ENCODE results near the gene PTMA.

PTMA gene

DNA sequence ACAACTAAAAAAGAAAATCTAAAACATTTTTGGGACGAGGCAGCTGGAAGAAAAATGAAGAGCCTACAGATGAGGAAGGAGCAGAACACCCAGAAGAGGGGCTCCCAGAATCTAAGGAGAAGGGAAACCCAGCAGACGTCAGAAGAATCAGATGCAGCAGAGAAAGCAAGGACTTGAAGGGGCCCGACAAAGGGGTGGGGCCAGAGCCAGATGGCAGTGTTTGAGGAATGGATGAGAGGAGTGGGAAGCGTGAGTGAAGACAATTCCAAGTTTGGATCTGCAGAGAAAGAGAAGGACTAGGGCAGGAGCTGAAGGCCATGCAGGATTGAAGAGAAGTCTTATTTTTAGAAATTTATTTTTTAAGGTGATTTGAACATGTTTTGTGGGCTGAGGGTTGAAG, 19.3 kb downstream of the PTMA start:
- H4K20me1 ChIP-seq (ENCODE audit: control insufficient read depth, insufficient read depth, low read depth, low read length), result no peaks in the 10 kb centered on the region
- no peak overlapping the region for H3K4me3 ChIP-seq (ENCODE audit: low read length)
- H3K27ac ChIP-seq (ENCODE audit: low read depth, low read length), result no peak overlapping the region
- no peak for TF ChIP-seq EZH2phosphoT487 (IDR thresholded peaks at IDR 0.05; ENCODE audit: borderline replicate concordance, low read length)
- TF ChIP-seq, protein P1, sequence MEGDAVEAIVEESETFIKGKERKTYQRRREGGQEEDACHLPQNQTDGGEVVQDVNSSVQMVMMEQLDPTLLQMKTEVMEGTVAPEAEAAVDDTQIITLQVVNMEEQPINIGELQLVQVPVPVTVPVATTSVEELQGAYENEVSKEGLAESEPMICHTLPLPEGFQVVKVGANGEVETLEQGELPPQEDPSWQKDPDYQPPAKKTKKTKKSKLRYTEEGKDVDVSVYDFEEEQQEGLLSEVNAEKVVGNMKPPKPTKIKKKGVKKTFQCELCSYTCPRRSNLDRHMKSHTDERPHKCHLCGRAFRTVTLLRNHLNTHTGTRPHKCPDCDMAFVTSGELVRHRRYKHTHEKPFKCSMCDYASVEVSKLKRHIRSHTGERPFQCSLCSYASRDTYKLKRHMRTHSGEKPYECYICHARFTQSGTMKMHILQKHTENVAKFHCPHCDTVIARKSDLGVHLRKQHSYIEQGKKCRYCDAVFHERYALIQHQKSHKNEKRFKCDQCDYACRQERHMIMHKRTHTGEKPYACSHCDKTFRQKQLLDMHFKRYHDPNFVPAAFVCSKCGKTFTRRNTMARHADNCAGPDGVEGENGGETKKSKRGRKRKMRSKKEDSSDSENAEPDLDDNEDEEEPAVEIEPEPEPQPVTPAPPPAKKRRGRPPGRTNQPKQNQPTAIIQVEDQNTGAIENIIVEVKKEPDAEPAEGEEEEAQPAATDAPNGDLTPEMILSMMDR (IDR thresholded peaks at IDR 0.05; ENCODE audit: low read depth, low read length, poor library complexity, severe bottlenecking), result no peak
- no peaks in the 10 kb centered on the region for H3K9me2 ChIP-seq (replicated peaks; ENCODE audit: control insufficient read depth, low read length)
- no peak overlapping the region for H3K4me2 ChIP-seq (ENCODE audit: low read length)
- H3F3A ChIP-seq (ENCODE audit: control insufficient read depth, insufficient read depth), result no peaks in the 10 kb centered on the region
- H3K27me3 ChIP-seq (ENCODE audit: control insufficient read depth, low read length), result no peaks in the 10 kb centered on the region
- no peaks in the 10 kb centered on the region for H3K36me3 ChIP-seq (ENCODE audit: control insufficient read depth, low read length)
- H3K79me2 ChIP-seq (ENCODE audit: control insufficient read depth, low read length), result no peaks in the 10 kb centered on the region
- H3K4me1 ChIP-seq (ENCODE audit: control insufficient read depth, low read length), result 0 out of 2 replicates have a peak, but pooled peaks cover 2% of the 10 kb centered on the region
- no peaks in the 10 kb centered on the region for H3K9me3 ChIP-seq (ENCODE audit: control insufficient read depth, insufficient read depth, low read length)

DNA sequence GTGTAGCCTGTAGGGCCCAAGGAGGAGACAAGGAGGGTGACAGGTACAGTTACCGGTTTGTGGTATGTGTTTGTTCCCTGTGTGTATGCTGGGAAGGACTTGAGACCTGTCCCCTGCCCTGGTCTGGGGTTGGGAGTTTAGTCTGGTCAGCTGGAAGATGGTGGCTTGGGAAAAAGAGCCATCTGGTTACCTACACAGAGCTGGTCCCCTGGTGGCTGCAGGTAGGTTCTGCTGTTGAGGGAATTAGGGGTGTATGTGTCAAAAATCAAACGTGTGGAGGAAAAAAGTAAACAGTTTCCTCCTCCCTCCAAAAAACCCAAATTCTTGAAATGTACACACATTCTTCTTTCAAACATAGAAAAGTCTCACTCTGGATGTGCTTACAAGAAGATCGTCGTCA, 24.3 kb downstream of the PTMA start:
- Histone ChIP-seq H3F3A (ENCODE audit: control insufficient read depth, insufficient read depth) (no peaks in the 10 kb centered on the region), H3K4me3 (ENCODE audit: low read length) (no peak overlapping the region), H3K9me2 (replicated peaks; ENCODE audit: control insufficient read depth, low read length) (no peaks in the 10 kb centered on the region), H3K27me3 (ENCODE audit: control insufficient read depth, low read length) (no peaks in the 10 kb centered on the region), H3K27ac (ENCODE audit: low read depth, low read length) (no peak overlapping the region), H4K20me1 (ENCODE audit: control insufficient read depth, insufficient read depth, low read depth, low read length) (no peaks in the 10 kb centered on the region), H3K9me3 (ENCODE audit: control insufficient read depth, insufficient read depth, low read length) (no peaks in the 10 kb centered on the region), H3K4me1 (ENCODE audit: control insufficient read depth, low read length) (no peaks in the 10 kb centered on the region), H3K4me2 (ENCODE audit: low read length) (no peak overlapping the region), H3K79me2 (ENCODE audit: control insufficient read depth, low read length) (no peaks in the 10 kb centered on the region), H3K36me3 (ENCODE audit: control insufficient read depth, low read length) (peaks cover 6% of the 10 kb centered on the region; the same call in 1 of the 2 replicates)
- TF ChIP-seq EZH2phosphoT487 (IDR thresholded peaks at IDR 0.05; ENCODE audit: borderline replicate concordance, low read length), result no peak
- TF ChIP-seq, protein P1 (IDR thresholded peaks at IDR 0.05; ENCODE audit: low read depth, low read length, poor library complexity, severe bottlenecking), result no peak

DNA sequence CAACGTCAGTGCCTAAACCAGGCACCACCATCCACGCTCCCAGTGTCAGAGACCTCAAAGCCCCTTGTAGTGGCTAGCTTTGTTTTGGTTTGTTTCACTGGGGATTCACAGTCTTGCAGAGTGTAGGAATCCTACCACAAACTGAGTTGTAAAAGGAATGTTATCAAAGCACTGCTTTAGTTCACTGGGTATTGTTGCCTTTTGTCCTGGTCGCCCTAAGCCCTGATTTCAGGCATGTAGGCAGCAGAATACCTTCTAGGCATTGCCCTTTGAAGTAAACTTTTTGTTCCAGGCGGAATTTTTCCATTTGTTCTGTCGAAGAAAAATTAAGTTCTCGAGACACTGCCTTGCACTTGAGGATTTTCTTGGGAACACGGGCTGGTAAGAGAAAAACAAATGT, 29.4 kb downstream of the PTMA start:
- no peaks in the 10 kb centered on the region for H3K79me2 ChIP-seq (ENCODE audit: control insufficient read depth, low read length)
- no peaks in the 10 kb centered on the region for H3K9me2 ChIP-seq (replicated peaks; ENCODE audit: control insufficient read depth, low read length)
- no peaks in the 10 kb centered on the region for H3K4me1 ChIP-seq (ENCODE audit: control insufficient read depth, low read length)
- no peak overlapping the region for H3K4me3 ChIP-seq (ENCODE audit: low read length)
- no peak overlapping the region for H3K4me2 ChIP-seq (ENCODE audit: low read length)
- H3K9me3 ChIP-seq (ENCODE audit: control insufficient read depth, insufficient read depth, low read length), result no peaks in the 10 kb centered on the region
- H3K36me3 ChIP-seq (ENCODE audit: control insufficient read depth, low read length), result peaks cover 11% of the 10 kb centered on the region; the same call in 1 of the 2 replicates
- no peak overlapping the region for H3K27ac ChIP-seq (ENCODE audit: low read depth, low read length)
- no peaks in the 10 kb centered on the region for H3F3A ChIP-seq (ENCODE audit: control insufficient read depth, insufficient read depth)
- TF ChIP-seq EZH2phosphoT487 (IDR thresholded peaks at IDR 0.05; ENCODE audit: borderline replicate concordance, low read length), result no peak
- TF ChIP-seq, protein P1 (IDR thresholded peaks at IDR 0.05; ENCODE audit: low read depth, low read length, poor library complexity, severe bottlenecking), result no peak
- H4K20me1 ChIP-seq (ENCODE audit: control insufficient read depth, insufficient read depth, low read depth, low read length), result no peaks in the 10 kb centered on the region
- no peaks in the 10 kb centered on the region for H3K27me3 ChIP-seq (ENCODE audit: control insufficient read depth, low read length)

All from DOHH2 (cell line).